Ammon's horn (tissue), 1 donor: ENCODE data around the gene TNFRSF4.

Experiments
- DNase-seq: peaks from one replicate; pipeline ENCODE4 v3.0.0-alpha.2; 2016; ENCODE audit warnings: low spot score

The TNFRSF4 gene

DNA sequence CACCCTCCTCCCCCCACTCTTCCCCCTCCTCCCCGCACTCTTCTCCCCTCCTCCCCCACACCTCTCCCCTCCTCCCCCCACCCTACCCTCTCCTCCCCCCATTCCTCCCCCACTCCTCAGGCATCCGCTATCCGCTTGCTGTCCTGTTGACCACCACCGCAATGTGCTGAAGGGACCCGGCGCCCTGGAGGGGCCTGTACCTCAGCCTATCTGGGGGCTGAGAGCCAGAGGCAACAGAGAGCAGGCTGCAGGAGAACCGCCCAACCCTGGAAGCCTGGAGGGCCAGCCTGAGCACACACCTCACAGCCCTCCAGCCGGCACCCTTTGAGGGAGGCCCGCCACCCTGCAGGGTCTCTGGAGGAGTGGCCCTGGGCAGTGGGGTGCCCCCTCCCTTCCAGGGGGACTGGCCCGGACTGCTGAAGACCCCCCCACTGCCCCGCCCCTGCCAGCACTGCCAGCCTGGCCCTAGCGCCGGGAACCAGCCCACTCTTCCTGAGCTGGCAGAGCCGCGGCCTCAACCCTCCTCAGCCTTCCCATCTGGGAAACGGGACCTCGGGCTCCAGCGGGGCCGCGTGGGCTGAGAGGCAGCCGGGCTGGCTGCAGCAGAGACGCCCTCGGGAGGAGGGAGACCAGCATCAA, 31.3 kb upstream of the TNFRSF4 start:
- no peak for DNase-seq

- no peak for DNase-seq
Observed at GRCh38 chr1:1244192-1244811, 30.3 kb upstream of the TNFRSF4 start.

DNA sequence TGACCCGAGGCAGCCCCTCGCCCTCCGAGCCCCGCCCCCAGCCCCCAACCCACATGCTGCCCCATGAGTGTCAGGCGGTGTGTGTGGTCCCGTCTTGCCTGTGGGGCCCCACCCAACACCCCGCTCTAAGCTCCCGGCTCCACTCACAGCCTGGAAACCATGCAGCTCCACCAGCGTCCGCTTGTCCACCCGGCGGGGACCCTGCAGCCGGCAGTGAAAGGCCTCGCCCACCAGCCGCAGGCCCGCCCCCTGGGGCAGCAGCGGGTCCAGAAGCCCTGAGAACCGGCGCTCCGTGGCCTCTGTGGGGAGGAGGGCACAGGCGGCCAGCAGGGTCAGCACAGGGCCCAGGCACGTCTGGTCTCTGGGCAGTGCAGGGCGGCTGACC, 29.8 kb upstream of the TNFRSF4 start:
- DNase-seq = no peak

GRCh38 chr1:1243266-1243660, 29.3 kb upstream of the TNFRSF4 start:
- no peak for DNase-seq

DNA sequence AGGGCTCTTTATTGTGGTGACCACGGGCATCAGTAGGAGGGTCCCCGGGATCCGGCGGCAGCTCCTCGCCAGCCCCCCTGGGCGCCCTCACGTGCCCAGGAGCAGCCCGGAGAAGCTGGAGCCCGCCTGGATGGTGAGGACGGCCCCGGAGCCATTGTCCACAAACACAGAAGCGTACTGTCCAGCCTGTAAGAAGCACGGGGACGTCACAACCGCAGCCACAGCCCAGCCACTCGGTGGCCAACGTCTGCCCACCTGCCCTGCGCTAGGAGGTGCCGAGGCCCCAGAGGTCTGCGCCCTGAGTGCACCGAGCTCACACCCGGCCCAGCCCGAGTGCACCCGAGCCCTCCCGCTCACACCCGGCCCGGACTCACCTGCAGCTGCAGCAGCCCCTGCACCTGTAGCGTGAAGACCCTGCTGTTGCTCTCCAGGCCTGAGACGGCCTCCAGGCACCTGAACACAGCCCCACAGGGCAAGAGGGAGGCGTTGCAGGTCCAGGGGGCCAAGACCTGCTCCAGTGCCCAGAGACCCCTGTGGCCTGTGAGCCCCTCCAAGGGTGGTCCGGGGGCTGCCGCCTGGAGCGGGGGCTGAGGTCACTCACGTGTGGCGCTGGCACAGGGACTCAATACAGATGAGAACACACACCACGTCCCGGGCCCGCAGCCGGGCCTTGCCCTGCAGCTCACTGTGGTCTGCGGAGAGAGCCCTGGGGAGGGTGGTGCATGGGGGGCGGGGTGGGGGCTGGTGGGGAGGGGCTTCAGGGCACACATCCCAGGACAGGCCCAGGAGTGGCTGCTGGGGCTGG, 28.7 kb upstream of the TNFRSF4 start:
- DNase-seq = no peak

GRCh38 chr1:1241588-1242219, 27.8 kb upstream of the TNFRSF4 start:
- no peak for DNase-seq

DNA sequence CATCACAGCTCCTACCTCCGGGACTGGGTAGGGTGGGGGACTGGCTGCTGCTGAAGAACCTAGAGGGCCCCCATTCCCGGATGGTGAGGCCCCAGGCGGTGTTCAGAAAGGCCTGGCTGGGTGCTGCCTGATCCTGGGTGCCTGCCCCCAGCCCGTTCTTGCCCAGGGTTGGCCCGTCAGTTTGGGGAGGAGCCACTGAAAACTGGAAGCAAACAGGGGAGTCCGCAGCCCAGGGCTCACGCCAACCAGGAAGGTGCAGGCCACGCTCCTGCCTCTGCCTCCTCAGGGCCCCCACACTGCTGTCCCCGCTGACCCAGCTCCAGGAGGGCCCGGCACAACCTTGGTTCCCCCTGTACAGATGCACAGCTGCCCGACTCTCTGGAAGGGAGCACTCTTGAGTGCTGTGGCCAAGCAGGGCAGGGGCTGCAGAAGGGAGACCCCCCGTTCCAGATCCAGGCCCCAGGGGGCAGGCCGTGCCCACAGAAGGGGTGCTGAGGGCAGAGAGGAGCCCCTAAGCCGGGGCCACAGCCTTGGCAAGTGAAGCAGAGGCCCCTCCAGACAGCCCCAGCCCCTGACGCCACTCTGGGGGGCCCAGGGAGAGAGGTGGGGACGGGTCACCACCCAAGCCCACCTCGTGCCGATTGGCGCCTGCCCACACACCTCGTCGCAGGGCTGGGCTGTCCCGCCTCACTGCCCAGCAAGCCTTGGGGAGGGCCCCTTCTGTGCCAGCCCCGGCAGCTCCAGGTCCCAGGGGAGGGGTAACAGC, 27.1 kb upstream of the TNFRSF4 start:
- DNase-seq = no peak

GRCh38 chr1:1240348-1240732, 26.4 kb upstream of the TNFRSF4 start:
- DNase-seq = no peak

DNA sequence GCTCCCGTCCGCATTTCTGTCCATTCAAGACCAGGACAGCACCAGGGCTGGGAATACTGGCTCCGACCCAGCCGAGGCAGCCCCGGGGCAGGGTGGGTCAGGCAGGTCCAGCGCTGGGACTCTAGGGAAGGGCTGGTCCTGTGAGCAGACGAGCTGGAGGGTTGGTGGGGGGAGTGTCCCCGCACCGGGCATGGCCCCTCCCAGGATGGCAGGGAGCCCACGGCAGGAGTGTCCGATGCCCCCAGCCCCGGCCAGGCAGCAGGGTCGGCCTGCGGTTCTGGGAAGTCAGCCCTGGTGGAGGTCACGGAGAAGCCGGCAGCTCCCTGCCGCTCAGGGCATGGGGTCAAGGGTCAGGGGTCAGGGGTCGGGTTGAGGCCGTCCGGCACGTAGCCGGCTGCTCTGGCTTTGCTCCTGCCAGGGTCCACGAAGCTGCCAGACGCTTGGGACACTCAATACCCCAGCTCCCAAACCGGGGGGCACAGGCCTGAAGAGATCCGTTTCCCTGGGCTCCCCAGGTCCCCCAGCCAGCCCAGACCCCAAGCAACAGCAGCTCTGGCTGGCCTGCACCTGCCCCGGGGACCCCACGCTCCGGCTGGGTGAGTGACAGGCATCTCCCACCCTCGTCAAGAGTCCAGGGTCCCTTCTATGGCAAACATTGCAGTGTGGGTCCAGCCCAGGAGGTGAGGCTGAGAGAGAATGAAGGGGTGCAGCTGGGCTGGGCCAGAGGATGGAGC, 25.8 kb upstream of the TNFRSF4 start:
- DNase-seq = no peak

- no peak for DNase-seq
Observed at GRCh38 chr1:1239227-1239613, 25.3 kb upstream of the TNFRSF4 start.

DNA sequence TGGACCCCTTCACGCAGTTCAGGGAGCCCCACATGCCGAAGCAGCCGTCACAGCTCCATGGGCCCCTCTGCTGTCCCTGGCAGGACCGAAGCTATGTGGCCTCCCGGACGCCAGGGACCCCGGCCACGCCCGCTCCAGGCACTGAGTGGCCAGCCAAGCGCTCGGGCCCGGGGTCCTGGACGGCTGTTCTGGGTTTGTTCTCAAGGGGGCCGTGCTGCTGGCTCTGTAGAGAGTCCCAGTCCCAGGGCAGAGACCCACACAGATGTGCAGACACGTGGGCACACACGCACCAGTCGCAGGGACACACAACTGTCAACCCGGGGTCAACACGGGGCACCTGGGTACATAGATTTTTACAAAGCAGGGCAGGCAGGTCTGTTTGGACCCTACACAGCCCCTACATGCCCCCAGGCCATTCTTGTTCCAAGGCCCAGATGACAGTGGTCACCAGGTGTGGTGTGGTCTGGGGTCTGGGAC, 24.8 kb upstream of the TNFRSF4 start:
- no peak for DNase-seq

- no peak for DNase-seq
Observed at GRCh38 chr1:1237874-1238701, 24.1 kb upstream of the TNFRSF4 start.

DNA sequence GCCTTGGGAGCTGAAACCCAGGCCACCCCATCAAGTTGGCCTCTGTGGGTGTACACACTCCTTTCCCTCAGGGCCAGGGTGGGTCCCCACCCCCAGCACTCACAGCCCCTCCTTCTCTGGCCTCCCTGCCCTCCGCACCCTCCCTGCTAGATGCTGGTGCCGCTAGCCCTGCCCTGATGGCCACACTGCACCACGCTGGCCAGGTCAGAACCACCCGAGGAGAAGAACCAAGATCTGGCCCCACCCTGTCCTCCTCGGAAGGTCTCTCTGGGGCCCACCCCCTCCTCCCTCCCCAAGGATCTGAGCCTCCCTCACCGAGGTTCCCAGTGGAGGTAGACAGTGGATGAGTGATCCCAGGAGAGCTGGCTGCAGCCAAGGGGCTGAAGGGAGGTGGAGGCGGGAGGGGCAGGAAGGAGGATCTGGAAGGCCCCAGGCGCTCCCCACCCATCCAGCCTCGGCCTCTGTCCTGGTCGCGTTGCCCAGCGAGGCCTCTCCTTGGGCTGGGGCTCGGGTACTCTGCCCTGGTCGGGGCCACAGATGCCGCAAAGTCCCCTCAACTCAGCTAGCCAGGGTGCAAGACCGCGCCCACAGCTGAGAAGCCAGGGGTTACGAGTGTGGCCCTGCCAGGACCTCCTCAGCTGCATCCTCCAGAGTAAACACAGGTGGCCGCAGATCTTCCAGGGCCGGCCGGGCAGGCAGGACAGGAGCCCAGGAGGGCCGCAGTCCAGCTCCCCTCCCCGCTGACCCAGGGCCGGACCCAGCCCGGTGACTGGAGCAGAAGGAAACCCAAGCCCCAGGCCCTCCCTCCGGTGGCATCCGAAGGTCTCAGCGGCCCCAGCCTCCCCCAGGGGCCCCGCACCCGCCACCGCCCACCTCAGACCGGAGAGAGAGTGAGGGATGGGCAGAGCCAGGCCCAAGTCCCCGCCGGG, 23.3 kb upstream of the TNFRSF4 start:
- no peak for DNase-seq

- DNase-seq = no peak
Observed at GRCh38 chr1:1236176-1236763, 22.3 kb upstream of the TNFRSF4 start.

- no peak for DNase-seq
Observed at GRCh38 chr1:1235016-1235744, 21.2 kb upstream of the TNFRSF4 start.

GRCh38 chr1:1234180-1234808, 20.3 kb upstream of the TNFRSF4 start:
- DNase-seq = no peak

DNA sequence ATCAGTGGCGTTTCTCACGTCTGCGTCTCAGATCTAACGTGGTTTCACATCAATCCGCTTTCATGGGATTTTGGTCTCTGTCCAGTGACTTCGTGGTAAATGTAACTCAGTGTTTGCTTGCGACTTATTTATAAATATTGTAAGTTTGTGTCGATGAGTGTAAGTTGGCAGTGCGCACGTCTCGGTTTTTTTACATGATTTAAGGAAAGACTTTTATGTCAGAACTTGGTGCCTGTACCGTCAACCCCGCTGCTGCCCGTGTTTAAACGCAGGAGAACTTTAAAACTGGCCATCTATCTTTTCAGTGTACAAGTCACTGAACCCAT, 19.6 kb upstream of the TNFRSF4 start:
- DNase-seq = no peak
